B cell (primary cell): ENCODE data around the gene ANTXR1. TPM values are rescaled to one million over a fixed set of nuclear protein-coding genes. Genes with fewer than 3 reads are reported as not detected.

Source experiments
- ATAC-seq: fragments of 200-7000 bp; cut with Tn5 transposase; one replicate; pipeline ENCODE4 v1.10.0; 2021; ENCODE audit warnings: low read depth, mild to moderate bottlenecking, moderate number of reproducible peaks, moderate library complexity
- CTCF ChIA-PET: fragments of 350-600 bp; sonication (Branson Sonifier 250); formaldehyde crosslinking; loops from one replicate; lab custom pipeline; 2021; ENCODE audit warnings: antibody characterized with exemption, inconsistent platforms; lab: Charles Lee
- POLR2A ChIA-PET: fragments of 350-600 bp; sonication (Branson Sonifier 250); formaldehyde crosslinking; loops from one replicate; lab custom pipeline; 2021; ENCODE audit warnings: antibody characterized with exemption; lab: Charles Lee
- DNase-seq: peaks from one replicate; pipeline ENCODE4 v3.0.0; 2013
- H2AFZ ChIP-seq: 2 replicates; pipeline ENCODE4 v1.6.1; 2012; ENCODE audit warnings: mild to moderate bottlenecking, low read depth, low read length; ENCODE audit not compliant: insufficient read depth, poor library complexity, severe bottlenecking
- H3K27ac ChIP-seq, 2 donors: 1 replicate in 1 of 2; 2 replicates in 1 of 2; pipeline ENCODE4 v1.5.1; 2012 to 2013; ENCODE audit warnings: low read length in 2 of 2, mild to moderate bottlenecking in 2 of 2, moderate library complexity in 1 of 2
- H3K27me3 ChIP-seq, 4 experiments: fragments of 200-600 bp in 1 of 4; sonication (generic) in 1 of 4; replicated peaks in 1 of 4; 1 replicate in 2 of 4; 2 replicates in 2 of 4; pipeline versions ENCODE4 v1.6.1 to v1.7.0; 2013 to 2016; ENCODE audit warnings: low read length in 3 of 4, mild to moderate bottlenecking in 2 of 4, mixed read lengths in 1 of 4, moderate library complexity in 1 of 4; ENCODE audit not compliant: insufficient read depth in 4 of 4, control insufficient read depth in 3 of 4; ENCODE audit errors: control extremely low read depth in 1 of 4
- H3K36me3 ChIP-seq, 2 experiments: replicated peaks in 1 of 2; 1 replicate in 1 of 2; 2 replicates in 1 of 2; pipeline versions ENCODE4 v1.6.1 to v1.7.1; 2013; ENCODE audit warnings: low read length in 1 of 2; ENCODE audit not compliant: insufficient read depth in 2 of 2, control insufficient read depth in 1 of 2; ENCODE audit errors: control extremely low read depth in 1 of 2, extremely low read depth in 1 of 2
- H3K4me1 ChIP-seq, 2 donors: fragments of 200-600 bp in 1 of 2; sonication (generic) in 1 of 2; 1 replicate in 1 of 2; 2 replicates in 1 of 2; pipeline versions ENCODE4 v1.5.1 to v1.6.1; 2013 to 2017; ENCODE audit warnings: low read length in 2 of 2; ENCODE audit not compliant: control insufficient read depth in 2 of 2, insufficient read depth in 2 of 2
- H3K4me2 ChIP-seq: replicated peaks from 2 replicates; pipeline ENCODE3; 2012; ENCODE audit warnings: mild to moderate bottlenecking, low read depth, low read length; ENCODE audit not compliant: poor library complexity, severe bottlenecking
- H3K4me3 ChIP-seq, 5 experiments: fragments of 200-600 bp in 1 of 5; sonication (generic) in 1 of 5; 1 replicate in 3 of 5; 2 replicates in 2 of 5; pipeline versions ENCODE4 v1.5.1 to v1.7.0; 2011 to 2016; ENCODE audit warnings: low read length in 4 of 5, mild to moderate bottlenecking in 4 of 5, low read depth in 2 of 5, control low read depth in 1 of 5, moderate library complexity in 1 of 5; ENCODE audit not compliant: insufficient read depth in 1 of 5; ENCODE audit errors: control extremely low read depth in 1 of 5, extremely low read depth in 1 of 5
- H3K79me2 ChIP-seq: fragments of 200-600 bp; sonication (generic); one replicate; pipeline ENCODE4 v1.6.0; 2016; ENCODE audit warnings: low read length; ENCODE audit not compliant: control insufficient read depth, insufficient read depth
- H3K9ac ChIP-seq: fragments of 200-600 bp; sonication (generic); 2 replicates; pipeline ENCODE4 v1.6.1; 2017; ENCODE audit warnings: mild to moderate bottlenecking, low read length, moderate library complexity
- H3K9me3 ChIP-seq, 3 donors: one replicate each; pipeline versions ENCODE4 v1.6.1 to v1.7.1; 2013; ENCODE audit warnings: low read length in 2 of 3; ENCODE audit not compliant: control insufficient read depth in 2 of 3, insufficient read depth in 1 of 3; ENCODE audit errors: control extremely low read depth in 1 of 3
- H4K20me1 ChIP-seq: 2 replicates; pipeline ENCODE4 v1.6.0; 2012; ENCODE audit warnings: mild to moderate bottlenecking, low read length; ENCODE audit not compliant: insufficient read depth, control insufficient read depth, poor library complexity, severe bottlenecking
- H3K27ac Mint-ChIP-seq: one replicate; pipeline ENCODE4 v1.8.0; 2021; ENCODE audit warnings: mixed read lengths
- H3K27me3 Mint-ChIP-seq: one replicate; pipeline ENCODE4 v1.8.0; 2021; ENCODE audit warnings: mixed read lengths
- H3K4me1 Mint-ChIP-seq: one replicate; pipeline ENCODE4 v1.8.0; 2021; ENCODE audit warnings: mixed read lengths
- H3K4me3 Mint-ChIP-seq: one replicate; pipeline ENCODE4 v1.8.0; 2021; ENCODE audit warnings: mixed read lengths
- H3K9me3 Mint-ChIP-seq: one replicate; pipeline ENCODE4 v1.8.0; 2022; ENCODE audit warnings: mixed read lengths; ENCODE audit not compliant: insufficient read depth
- EZH2 ChIP-seq: IDR thresholded peaks from 2 replicates; pipeline ENCODE4 v1.6.1; 2012; ENCODE audit warnings: borderline replicate concordance, low read depth, mild to moderate bottlenecking, moderate library complexity, low read length; ENCODE audit not compliant: insufficient read depth, poor library complexity, severe bottlenecking
- WGBS: methylation state at CpG from one replicate; pipeline ENCODE4 v1.1.5; 2013; ENCODE audit warnings: missing lambda C conversion rate; ENCODE audit not compliant: insufficient coverage; 5-methylcytosine and 5-hydroxymethylcytosine counted together
- intact Hi-C: fragments of 100-400 bp; cut with micrococcal nuclease; formaldehyde crosslinking; loops from one replicate; pipeline ENCODE4 v1.10.0; 2022
- polyA plus RNA-seq: library from polyadenylated mRNA; depleted of rRNA; stranded (reverse); fragments of >200 nt; gene quantifications from 2 replicates; pipeline ENCODE4 v1.2.3, GENCODE V29; 2012
- total RNA-seq, 2 donors: library from RNA; stranded (reverse); fragments of 120-200 nt in 1 of 2; gene quantifications; 1 replicate in 1 of 2; 2 replicates in 1 of 2; pipeline versions ENCODE4 v1.2.3 to v1.2.4, GENCODE V29; 2013 to 2022
- TF ChIP-seq, protein P1 (sequence below): fragments of 200-600 bp; IDR thresholded peaks from one replicate; pipeline ENCODE4 v1.8.0; 2022; ENCODE audit warnings: antibody characterized with exemption, mild to moderate bottlenecking

Gene ANTXR1
- total and polyA plus RNA-seq, 2 donors (not counting 1 experiment from before 2014, with no cell fraction given) = not detected

DNA sequence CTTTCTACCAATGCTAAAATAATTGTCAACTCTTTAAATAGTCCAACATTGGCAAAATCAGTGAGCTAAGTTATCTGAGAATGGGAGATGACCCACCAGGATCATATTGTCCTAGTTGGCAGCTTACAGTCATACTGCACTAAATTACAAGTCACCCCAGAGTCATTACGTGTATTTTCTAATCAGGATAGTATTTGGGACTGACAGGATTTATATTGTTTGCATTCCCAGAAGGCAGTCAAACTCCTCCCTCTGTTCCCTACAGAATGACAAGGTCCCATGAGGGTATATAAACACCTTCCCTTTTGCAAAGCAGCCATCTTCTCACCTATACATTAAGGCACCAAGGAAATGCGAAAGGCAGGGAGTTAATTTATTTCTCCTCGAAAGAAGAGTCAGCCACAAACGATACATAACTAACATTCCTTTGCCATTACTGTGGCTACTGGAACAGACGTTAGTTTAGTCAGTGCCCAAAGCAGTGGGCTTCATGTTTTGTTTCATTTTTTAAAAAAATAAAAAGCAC, 125.3 kb downstream of the ANTXR1 start:
- H3K4me2 ChIP-seq = no peak overlapping the region
- CTCF ChIA-PET = no interaction called here
- intact Hi-C loops = no loop called here

DNA sequence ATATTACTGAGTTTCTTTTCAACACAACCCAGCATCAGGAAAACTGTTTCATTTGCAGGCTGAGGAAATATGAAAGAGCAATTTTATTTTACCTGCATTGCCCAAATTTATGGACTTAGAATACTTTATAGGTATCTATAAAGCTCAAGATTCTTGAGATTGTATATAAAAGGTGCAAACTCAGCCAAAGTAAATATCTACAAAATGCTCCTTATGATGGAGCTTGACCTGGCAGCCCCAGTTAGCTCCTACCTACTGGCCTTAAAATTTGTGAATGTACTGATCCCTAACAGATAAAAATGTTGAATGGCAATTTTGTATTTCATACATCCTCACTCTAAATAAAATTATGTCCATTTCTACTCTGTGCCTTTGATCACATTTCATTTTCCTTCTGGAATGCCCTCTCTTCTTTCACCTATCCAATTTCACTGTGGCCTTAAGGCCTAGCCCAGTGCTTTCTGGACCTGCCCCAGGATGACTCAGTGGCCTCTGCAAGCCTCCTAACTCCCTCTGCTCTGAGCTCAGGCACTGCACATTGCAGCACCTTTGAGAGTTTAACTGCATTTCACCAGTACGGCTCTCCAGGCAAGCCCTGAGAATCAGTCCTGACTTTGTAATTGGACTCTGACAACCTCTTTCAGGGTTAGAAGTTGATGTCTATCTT, 125.9 kb downstream of the ANTXR1 start:
- H3K27me3 Mint-ChIP-seq = peaks cover 20% of the 10 kb centered on the region
- Histone ChIP-seq H2AFZ (no peak overlapping the region), H3K36me3 (no peaks in the 10 kb centered on the region), H3K4me1 (no peaks in the 10 kb centered on the region), H3K4me2 (no peak overlapping the region), H3K4me3 (no peak overlapping the region), H3K9me3 (no peaks in the 10 kb centered on the region), H4K20me1 (no peaks in the 10 kb centered on the region), H3K27me3 (no peaks in the 10 kb centered on the region), H3K9ac (no peak overlapping the region), H3K79me2 (no peaks in the 10 kb centered on the region), H3K27ac (no peak overlapping the region)
- H3K4me3 Mint-ChIP-seq = no peak overlapping the region
- peaks cover 2% of the 10 kb centered on the region for H3K9me3 Mint-ChIP-seq
- ATAC-seq = no peak
- 100% methylated on average over 1 of the region's 1 CpG for WGBS
- no peak for DNase-seq
- ChIA-PET CTCF (no interaction called here), POLR2A (no interaction called here)
- no peak overlapping the region for H3K27ac Mint-ChIP-seq
- no peaks in the 10 kb centered on the region for H3K4me1 Mint-ChIP-seq
- TF ChIP-seq, protein P1, sequence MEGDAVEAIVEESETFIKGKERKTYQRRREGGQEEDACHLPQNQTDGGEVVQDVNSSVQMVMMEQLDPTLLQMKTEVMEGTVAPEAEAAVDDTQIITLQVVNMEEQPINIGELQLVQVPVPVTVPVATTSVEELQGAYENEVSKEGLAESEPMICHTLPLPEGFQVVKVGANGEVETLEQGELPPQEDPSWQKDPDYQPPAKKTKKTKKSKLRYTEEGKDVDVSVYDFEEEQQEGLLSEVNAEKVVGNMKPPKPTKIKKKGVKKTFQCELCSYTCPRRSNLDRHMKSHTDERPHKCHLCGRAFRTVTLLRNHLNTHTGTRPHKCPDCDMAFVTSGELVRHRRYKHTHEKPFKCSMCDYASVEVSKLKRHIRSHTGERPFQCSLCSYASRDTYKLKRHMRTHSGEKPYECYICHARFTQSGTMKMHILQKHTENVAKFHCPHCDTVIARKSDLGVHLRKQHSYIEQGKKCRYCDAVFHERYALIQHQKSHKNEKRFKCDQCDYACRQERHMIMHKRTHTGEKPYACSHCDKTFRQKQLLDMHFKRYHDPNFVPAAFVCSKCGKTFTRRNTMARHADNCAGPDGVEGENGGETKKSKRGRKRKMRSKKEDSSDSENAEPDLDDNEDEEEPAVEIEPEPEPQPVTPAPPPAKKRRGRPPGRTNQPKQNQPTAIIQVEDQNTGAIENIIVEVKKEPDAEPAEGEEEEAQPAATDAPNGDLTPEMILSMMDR = no peak
- no peak for TF ChIP-seq EZH2
- intact Hi-C loops = no loop called here

More for the DNA sequence above, 125.3 kb downstream of the ANTXR1 start:
- no peaks in the 10 kb centered on the region for H3K79me2 ChIP-seq
- WGBS = no CpG with 5 or more reads among the region's 5 CpGs
- no peak overlapping the region for H3K9ac ChIP-seq
- TF ChIP-seq, protein P1 = no peak
- TF ChIP-seq EZH2 = no peak
- H3K27ac ChIP-seq = no peak overlapping the region
- Mint-ChIP-seq H3K27ac (no peak overlapping the region), H3K4me1 (no peaks in the 10 kb centered on the region), H3K4me3 (no peak overlapping the region), H3K27me3 (peaks cover 21% of the 10 kb centered on the region), H3K9me3 (peaks cover 2% of the 10 kb centered on the region)
- ATAC-seq (no peak), DNase-seq (no peak)
- H2AFZ ChIP-seq = no peak overlapping the region
- POLR2A ChIA-PET = no interaction called here
- no peaks in the 10 kb centered on the region for H3K4me1 ChIP-seq
- no peak overlapping the region for H3K4me3 ChIP-seq
- no peaks in the 10 kb centered on the region for H3K36me3 ChIP-seq
- no peaks in the 10 kb centered on the region for H3K27me3 ChIP-seq
- H4K20me1 ChIP-seq = no peaks in the 10 kb centered on the region
- H3K9me3 ChIP-seq = no peaks in the 10 kb centered on the region
